GDM1 (cell line): ENCODE measurements around the gene GOLGA8N.
A peak's percentile ranks its signal among the peaks of the same experiment; 100 is the strongest.

Experiments
- DNase-seq: peaks from one replicate; lab custom pipeline; 2025; lab: John Stamatoyannopoulos, UW

GOLGA8N gene

GRCh38 chr15:32651229-32651837, 58.1 kb downstream of the GOLGA8N start:
- peak; percentile 45 for DNase-seq

GRCh38 chr15:32652178-32652577, 58.9 kb downstream of the GOLGA8N start:
- no peak for DNase-seq

- peak; percentile 16 for DNase-seq
Measured at GRCh38 chr15:32656091-32656490, 62.8 kb downstream of the GOLGA8N start.

GRCh38 chr15:32656496-32656895, 63.2 kb downstream of the GOLGA8N start:
- no peak for DNase-seq
